ENCODE measurements around the gene ATXN1.

ATXN1 gene

DNA sequence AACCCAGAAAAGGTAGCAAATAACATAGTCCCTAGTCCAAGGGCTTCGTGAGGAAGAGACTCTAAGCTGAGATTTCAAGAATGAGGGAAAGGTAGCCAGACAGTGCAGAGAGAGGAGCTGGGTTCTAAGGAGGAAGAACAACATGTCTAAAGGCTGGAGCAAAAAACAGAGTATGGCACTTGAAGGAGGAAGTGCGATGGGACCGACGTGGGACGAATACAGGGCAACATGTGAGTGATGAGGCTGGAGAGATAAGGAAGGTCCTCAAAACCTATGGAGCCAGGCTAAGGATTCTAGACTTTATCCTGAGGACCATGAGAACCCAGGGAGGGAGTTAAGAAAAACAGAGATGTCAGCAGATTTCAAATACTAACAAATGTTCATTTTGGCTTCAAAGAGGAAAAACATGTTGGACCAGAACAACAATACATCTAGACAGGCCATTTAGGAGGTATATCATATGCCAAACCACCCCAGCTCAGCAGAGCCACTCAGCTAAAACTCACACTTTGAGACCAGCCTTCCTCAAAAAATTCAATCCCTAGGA lies 17.5 kb downstream of the ATXN1 start:
- DNase-seq (ENCODE audit: low read depth): no peak

DNA sequence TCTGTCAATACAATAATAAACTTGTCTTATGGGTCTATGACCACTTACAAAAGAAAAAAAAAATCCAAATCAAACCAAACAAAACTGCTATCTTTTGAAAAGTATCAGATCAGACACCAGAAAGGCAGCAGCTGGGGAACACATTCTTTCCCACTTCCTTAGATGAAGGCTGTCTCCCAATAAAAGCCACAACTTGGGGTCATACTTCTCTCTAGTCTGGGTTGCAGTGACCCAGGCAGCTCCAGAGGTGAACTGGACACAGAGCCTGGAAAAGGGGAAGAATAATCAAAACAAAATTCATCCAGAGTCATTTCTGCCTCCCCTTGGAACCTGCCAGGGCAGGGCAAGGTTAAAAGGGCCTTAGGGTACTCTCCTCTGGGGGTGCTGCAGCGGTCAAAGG lies 19.1 kb downstream of the ATXN1 start:
- no peak for DNase-seq (ENCODE audit: low read depth)

DNA sequence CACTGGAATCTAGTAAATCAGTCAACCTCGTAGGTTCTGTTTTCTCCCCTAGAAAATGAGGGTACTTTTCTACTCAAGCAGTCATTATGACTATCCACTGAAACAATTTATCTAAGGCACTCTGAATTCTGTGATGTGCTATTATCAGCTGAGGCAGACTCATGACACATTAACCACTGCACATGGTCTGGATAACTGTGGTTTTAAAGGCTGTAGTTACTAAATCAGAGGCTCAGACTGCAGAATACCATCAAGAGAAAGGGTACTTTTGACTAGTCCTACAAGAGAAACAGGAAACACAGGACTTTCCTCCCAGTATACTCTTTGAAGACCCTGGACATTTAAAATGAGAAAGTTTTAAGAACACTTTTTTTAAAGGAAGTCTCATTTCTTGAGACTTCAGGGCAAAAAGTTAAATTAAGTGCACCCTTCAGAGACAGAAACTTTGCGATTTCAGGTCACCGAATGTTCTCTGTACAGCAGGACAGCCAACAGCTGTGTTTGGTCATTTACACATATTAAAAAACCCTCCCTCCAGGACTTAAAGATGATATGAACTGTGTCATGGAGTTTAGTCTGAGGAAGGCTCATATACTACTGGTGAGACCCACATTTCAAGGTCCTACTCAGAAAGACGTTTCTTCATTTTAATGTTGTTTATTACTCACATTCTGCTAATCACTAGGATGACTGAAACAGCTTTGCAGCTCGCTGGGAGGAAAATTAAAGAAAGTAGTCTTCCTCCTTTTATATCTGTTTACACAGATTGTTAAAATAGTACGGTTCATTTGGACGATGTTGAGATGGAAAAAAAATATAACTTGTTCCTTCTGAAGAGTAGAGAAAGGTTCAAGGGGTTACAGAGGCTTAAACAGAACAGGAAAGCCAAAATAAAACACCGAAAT lies 19.9 kb downstream of the ATXN1 start:
- no peak for DNase-seq (ENCODE audit: low read depth)

- no peak for DNase-seq (ENCODE audit: low read depth)
Measured at GRCh38 chr6:16740097-16740496, 21.2 kb downstream of the ATXN1 start.

- DNase-seq (ENCODE audit: low read depth): no peak
Measured at GRCh38 chr6:16739329-16739801, 21.9 kb downstream of the ATXN1 start.

DNA sequence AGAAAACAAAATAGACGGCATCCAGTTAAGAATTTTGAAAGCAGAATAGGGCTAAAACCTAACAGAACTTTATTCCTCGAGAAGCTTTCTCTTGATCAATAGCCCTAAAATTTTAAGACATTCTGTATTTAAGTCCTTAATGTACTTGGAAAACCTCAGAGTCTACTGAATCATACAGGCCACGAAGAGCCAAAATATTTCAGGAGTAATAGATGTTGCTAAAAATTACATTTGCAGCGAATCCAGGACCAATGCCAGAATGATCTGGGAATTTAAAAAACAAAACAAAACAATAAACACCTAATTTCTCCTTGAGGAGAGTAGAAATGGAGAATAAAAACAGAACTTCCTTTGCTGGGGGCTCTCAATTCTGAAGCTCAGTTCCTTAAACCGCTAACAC lies 23.3 kb downstream of the ATXN1 start:
- no peak for DNase-seq (ENCODE audit: low read depth)

DNA sequence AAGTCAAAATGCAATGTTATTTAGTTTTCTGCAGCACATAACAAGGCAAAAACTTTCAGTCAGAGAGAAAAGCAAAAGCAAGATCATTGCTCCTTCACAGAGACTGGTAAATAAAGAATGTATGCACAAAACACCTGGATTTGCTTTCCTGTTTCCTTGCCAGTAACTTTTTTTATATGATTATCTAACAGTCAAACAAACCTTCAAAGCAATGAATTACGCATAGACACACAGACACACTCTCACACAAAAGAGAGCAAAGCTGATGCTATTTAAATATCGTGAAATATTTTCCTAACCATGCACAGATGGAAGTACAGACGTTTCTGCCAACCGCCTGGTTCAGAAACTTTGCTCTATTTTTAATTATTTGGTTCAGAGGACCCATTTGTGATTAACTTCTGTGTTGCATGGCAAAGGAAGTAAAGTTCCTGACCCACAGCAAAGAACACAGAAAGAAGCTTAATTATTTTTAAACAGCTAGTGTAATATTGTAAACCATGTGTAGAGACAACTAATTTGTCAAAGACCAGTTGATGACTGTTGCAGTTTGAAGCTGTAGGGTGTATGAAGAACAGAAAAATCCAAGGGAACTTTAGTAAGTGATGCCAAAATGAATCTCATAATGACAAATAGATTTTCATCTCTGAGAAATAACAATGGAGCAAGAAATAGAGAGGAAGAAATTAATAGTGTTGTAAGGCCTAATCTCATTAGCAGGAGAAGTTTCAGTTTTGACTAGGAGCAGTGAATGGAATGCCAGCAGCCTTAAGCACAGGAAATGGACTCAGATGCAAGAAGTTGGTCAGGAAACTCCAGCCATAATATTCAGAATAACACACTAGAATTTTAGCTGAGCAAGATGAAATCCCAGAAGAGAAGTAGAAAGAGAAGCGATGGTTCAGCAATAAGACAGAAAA lies 24.1 kb downstream of the ATXN1 start:
- DNase-seq (ENCODE audit: low read depth): no peak

- DNase-seq (ENCODE audit: low read depth): no peak
Measured at GRCh38 chr6:16735014-16735413, 26.2 kb downstream of the ATXN1 start.

GRCh38 chr6:16733085-16733484 lies 28.2 kb downstream of the ATXN1 start:
- no peak for DNase-seq (ENCODE audit: low read depth)

DNA sequence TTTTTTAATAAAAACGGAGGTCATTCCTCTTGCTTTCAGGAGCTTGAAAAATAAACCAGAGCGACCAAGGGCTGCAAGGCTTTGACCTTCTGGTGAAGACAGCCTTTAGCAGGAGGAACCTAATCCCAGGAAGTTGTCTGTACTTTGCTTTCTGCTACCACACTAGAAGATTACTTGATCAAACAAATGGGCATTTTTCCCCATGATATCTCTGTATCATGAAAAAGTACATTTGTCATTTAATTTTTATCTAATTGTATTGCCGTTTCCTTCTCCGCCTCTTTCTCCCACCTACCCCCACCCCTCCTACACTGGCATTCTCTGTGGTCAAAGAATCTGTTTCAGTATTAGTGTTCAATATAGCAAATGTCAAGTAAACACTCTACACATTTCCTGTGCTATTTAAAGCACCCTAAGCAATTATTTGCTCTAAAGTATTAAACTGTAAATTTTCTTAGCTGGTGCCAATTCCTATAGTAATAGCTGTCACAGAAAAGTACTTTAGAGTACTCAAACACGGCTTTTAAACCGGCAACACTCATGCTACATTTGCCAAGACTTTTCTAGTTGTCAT lies 29.7 kb downstream of the ATXN1 start:
- peak; percentile 25 for DNase-seq (ENCODE audit: low read depth)

GRCh38 chr6:16730738-16731477 lies 30.4 kb downstream of the ATXN1 start:
- DNase-seq (ENCODE audit: low read depth): no peak

DNA sequence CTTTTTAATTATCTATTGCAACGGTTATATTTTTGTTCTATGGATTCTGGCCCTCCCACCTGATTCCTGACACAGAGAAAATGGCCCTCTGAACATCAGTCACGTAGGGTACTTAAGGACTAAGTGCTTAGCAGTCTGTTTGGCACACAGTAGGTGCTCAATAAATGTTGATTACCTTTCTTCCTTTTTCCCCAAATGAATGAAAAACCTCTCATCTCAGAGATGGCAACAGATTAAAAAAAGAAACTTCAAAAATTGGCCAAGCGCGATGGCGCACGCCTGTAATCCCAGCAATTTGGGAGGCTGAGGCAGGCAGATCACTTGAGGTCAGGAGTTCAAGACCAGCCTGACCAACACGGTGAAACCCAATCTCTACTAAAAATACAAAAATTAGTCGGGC lies 31.5 kb downstream of the ATXN1 start:
- DNase-seq (ENCODE audit: low read depth): no peak

GRCh38 chr6:16729183-16729691 lies 32.0 kb downstream of the ATXN1 start:
- DNase-seq (ENCODE audit: low read depth): no peak

DNA sequence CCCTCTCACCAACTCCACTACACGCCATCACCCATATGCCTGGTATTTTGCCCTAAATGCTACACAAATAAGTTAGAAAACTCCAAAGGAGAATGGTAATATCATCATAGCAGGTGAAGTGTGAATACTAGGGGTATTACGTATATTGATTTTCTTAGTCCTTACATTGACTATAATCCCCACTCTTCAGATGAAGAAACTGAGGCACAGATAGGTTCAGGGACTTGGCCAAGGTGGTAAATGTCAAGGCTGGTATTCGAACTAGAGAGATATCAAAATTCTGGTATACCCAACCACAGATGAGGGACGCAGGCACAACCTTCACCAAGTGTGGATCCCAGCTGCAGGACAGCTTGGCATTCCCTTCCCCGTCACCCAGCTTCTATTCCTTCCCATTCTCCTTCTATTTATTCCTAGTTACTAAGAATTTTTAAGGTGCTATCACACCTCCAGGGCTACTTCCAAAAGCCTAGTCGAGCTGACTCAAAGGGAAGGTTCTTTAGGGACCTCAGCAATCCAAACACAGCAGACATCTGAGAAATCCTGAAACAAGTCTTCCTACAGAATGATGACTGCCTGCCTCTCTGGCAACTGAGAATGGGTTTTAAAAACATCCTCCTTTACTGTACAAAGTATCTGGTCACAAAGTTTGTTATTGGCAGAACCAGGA lies 32.6 kb downstream of the ATXN1 start:
- no peak for DNase-seq (ENCODE audit: low read depth)

GRCh38 chr6:16727996-16728395 lies 33.3 kb downstream of the ATXN1 start:
- no peak for DNase-seq (ENCODE audit: low read depth)

DNA sequence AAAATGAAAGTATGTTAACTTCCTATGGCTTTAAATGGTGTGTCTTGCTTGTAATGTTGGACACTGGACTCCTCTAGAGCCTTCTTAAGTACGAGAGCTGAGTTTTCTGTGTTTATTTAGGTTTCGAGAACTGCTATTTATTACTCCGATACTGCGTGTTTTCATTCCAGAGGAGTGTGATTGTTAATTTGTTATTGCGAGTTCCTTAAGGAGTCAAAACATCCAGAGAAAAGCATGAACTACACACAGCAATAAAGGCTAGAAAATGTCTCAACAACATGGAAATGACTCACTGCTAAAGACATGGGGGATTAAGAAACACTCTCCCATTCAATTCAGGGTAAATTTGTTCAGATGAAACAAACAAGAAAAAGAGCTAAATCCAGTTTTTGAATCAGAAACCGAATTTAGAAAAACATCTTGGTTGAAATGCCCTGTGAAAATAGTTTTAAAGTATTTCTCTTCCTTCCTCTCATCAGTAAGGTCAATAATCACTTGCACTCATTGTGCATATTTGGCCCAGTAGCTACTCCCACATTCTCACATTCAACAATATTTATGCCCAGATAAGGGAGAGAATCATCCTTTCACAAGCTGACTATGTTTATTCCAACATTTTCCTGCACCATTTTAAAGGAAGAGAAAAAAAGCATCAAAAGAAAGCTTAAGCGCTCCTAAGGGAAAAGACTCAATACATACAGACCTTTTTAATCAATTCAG lies 36.0 kb downstream of the ATXN1 start:
- DNase-seq (ENCODE audit: low read depth): no peak

DNA sequence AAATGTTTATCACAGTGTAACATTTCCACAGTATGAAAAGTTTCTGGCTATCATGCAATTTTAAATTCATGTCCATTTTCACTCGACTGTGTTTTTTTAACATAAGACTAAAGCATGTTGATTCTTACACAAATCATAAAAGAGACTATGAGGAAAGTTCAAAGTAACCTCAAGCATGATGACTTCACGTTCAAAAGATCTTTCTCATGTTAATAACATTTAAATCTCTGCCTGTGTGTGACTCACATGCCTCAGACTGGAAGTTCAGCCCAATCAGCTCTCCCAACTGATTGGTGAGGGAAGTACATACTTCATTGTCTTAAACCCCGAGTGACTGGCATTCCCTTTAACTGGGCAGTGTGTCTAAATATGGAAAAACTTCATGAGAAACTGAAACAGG lies 37.4 kb downstream of the ATXN1 start:
- DNase-seq (ENCODE audit: low read depth): peak; percentile 33

DNA sequence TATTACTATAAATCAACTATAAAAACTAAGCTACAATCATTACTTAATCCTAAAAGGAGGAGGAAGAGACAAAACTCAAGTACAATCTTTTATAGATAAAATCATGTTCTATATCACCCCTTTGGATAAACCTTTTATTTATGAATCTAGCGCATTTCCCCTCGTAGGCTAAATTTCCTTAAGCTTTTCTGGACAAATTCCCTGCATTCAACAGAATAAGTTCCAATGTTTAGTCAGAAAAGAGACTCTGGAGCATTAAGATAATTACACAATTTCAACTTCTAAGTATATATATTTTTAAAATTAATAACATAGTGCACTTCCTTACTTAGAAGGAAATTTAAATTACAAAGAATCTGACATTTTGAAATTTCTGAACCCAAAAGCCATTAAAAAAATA lies 37.9 kb downstream of the ATXN1 start:
- no peak for DNase-seq (ENCODE audit: low read depth)

DNA sequence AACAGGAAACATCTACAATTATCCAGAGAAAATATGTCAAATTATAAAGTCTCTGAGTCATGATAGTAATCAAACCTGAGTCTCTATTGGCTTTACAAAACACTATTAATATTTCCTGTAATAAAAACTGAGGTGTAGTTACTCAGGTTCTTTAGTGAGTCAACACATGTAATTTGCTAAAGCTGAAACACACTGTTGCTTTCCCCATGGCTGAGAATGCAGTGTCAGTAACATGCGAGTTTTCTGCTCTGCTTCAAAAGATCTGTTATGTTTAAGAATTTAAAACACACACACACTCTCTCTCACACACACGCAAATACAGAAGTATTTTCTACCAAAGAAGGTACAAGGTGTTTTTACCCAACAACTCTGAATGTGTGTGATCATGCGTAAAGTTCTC lies 38.6 kb downstream of the ATXN1 start:
- DNase-seq (ENCODE audit: low read depth): no peak

- DNase-seq (ENCODE audit: low read depth): no peak
Measured at GRCh38 chr6:16721977-16722376, 39.3 kb downstream of the ATXN1 start.
